GM19328 (cell line): ENCODE data around the gene RBM17.
"Not testable (repeated sequence)": the region's sequence is repeated elsewhere in the genome, so short reads cannot be mapped to it uniquely, and the experiment has no call there.

Experiments used
- ATAC-seq: cut with Tn5 transposase; IDR thresholded peaks from one replicate; pipeline ENCODE4 v1.9.1; 2021; ENCODE audit warnings: mild to moderate bottlenecking, moderate library complexity; ENCODE audit not compliant: unreplicated experiment

Gene RBM17

GRCh38 chr10:6079044-6079443, 9.8 kb upstream of the RBM17 start:
- ATAC-seq = no peak

- ATAC-seq = no peak
Measured at GRCh38 chr10:6080417-6080973, 8.3 kb upstream of the RBM17 start.

GRCh38 chr10:6082496-6083395, 6.1 kb upstream of the RBM17 start:
- ATAC-seq = no peak

- ATAC-seq = no peak
Measured at GRCh38 chr10:6083523-6084475, 5.0 kb upstream of the RBM17 start.

GRCh38 chr10:6086375-6087233, 2.2 kb upstream of the RBM17 start:
- no peak for ATAC-seq

GRCh38 chr10:6089334-6090219, 743 bp downstream of the RBM17 start:
- ATAC-seq = peak; percentile 22

- ATAC-seq = no peak
Measured at GRCh38 chr10:6091630-6092029, 2.8 kb downstream of the RBM17 start.

GRCh38 chr10:6092731-6093130, 3.9 kb downstream of the RBM17 start:
- ATAC-seq = no peak

- no peak for ATAC-seq
Measured at GRCh38 chr10:6095810-6096570, 7.2 kb downstream of the RBM17 start.

- no peak for ATAC-seq
Measured at GRCh38 chr10:6097063-6097462, 8.2 kb downstream of the RBM17 start.

GRCh38 chr10:6098156-6098555, 9.3 kb downstream of the RBM17 start:
- no peak for ATAC-seq

GRCh38 chr10:6100370-6100769, 11.5 kb downstream of the RBM17 start:
- ATAC-seq = no peak

- ATAC-seq = no peak
Measured at GRCh38 chr10:6101181-6101580, 12.3 kb downstream of the RBM17 start.

- ATAC-seq = no peak
Measured at GRCh38 chr10:6102128-6102527, 13.3 kb downstream of the RBM17 start.

GRCh38 chr10:6103591-6103990, 14.8 kb downstream of the RBM17 start:
- no peak for ATAC-seq

- not testable (repeated sequence) for ATAC-seq
Measured at GRCh38 chr10:6107616-6108015, 18.8 kb downstream of the RBM17 start.

- no peak for ATAC-seq
Measured at GRCh38 chr10:6108072-6108471, 19.2 kb downstream of the RBM17 start.

GRCh38 chr10:6108631-6109443, 20.0 kb downstream of the RBM17 start:
- no peak for ATAC-seq
